ENCODE results near the gene SECISBP2. TPM values are rescaled to one million over a fixed set of nuclear protein-coding genes. Genes with fewer than 3 reads are reported as not detected.
A peak's percentile ranks its signal among the peaks of the same experiment; 100 is the strongest.

The SECISBP2 gene
- total and polyA plus RNA-seq, 2 of the 13 experiments (the other 11 are each of a cell fraction or from before 2014, with no cell fraction given), result 32.4 to 38.0 TPM

- TF ChIP-seq ZNF576 (CRISPR knock-in tag; IDR thresholded peaks at IDR 0.05), result 0 out of 2 replicates have a peak, but pooled peaks have one; percentile 89
- peak; percentile 78 for TF ChIP-seq ZNF781 (CRISPR knock-in tag; IDR thresholded peaks at IDR 0.05; ENCODE audit: borderline replicate concordance, not compliant biosample characterization)
- peak; percentile 69 for TF ChIP-seq TEAD3 (CRISPR knock-in tag; optimal IDR thresholded peaks at IDR 0.05; ENCODE audit: borderline replicate concordance)
- no peak for TF ChIP-seq NFE2L2 (IDR thresholded peaks at IDR 0.05; ENCODE audit: low read length)
- TF ChIP-seq MEF2D (CRISPR knock-in tag; IDR thresholded peaks at IDR 0.05), result peak; percentile 64; the same call in 1 of the 2 replicates
- peak; percentile 78; the same call in 1 of the 2 replicates for TF ChIP-seq ZBTB44 (CRISPR knock-in tag; IDR thresholded peaks at IDR 0.05)
- TF ChIP-seq ATF2 (CRISPR knock-in tag; IDR thresholded peaks at IDR 0.05), result peak; percentile 38; the same call in 1 of the 2 replicates
- TF ChIP-seq POLR2A (IDR thresholded peaks at IDR 0.05; ENCODE audit: insufficient read depth in 1 of 2, low read depth in 2 of 2, low read length in 2 of 2), result peak; percentile 77 to 94
- no peak for TF ChIP-seq ZNF20 (CRISPR knock-in tag; IDR thresholded peaks at IDR 0.05)
- TF ChIP-seq ZNF672 (CRISPR knock-in tag; IDR thresholded peaks at IDR 0.05), result peak; percentile 82; the same call in 1 of the 2 replicates
- TF ChIP-seq NR2F2 (IDR thresholded peaks at IDR 0.05; ENCODE audit: borderline replicate concordance, low read depth), result no peak
- peak; percentile 92 for TF ChIP-seq GFI1 (CRISPR knock-in tag; IDR thresholded peaks at IDR 0.05; ENCODE audit: borderline replicate concordance)
- peak; percentile 99 for TF ChIP-seq YEATS4 (CRISPR knock-in tag; IDR thresholded peaks at IDR 0.05; ENCODE audit: borderline replicate concordance)
- TF ChIP-seq HNRNPH1 (optimal IDR thresholded peaks at IDR 0.05; ENCODE audit: low read depth, low read length), result no peak
- 0 out of 2 replicates have a peak, but pooled peaks have one; percentile 17 for TF ChIP-seq MLXIP (CRISPR knock-in tag; IDR thresholded peaks at IDR 0.05; ENCODE audit: borderline replicate concordance)
- peak; percentile 94 for TF ChIP-seq MTERF4 (CRISPR knock-in tag; IDR thresholded peaks at IDR 0.05)
- peak in 1 of 2 experiments; percentile 31; a peak in 2 of 4 replicates for TF ChIP-seq EP300 (IDR thresholded peaks at IDR 0.05; ENCODE audit: low read depth in 2 of 2, low read length in 2 of 2)
- TF ChIP-seq EP300 (CRISPR knock-in tag; IDR thresholded peaks at IDR 0.05; ENCODE audit: borderline replicate concordance), result peak; percentile 59; the same call in 1 of the 2 replicates
- TF ChIP-seq SETDB1 (CRISPR knock-in tag; IDR thresholded peaks at IDR 0.05; ENCODE audit: borderline replicate concordance), result no peak
- no peak for TF ChIP-seq ZNF260 (CRISPR knock-in tag; IDR thresholded peaks at IDR 0.05; ENCODE audit: borderline replicate concordance, low read depth)
- TF ChIP-seq NBN (conservative IDR thresholded peaks at IDR 0.05), result no peak
- TF ChIP-seq ZBTB20 (CRISPR knock-in tag; IDR thresholded peaks at IDR 0.05; ENCODE audit: borderline replicate concordance, low read depth), result peak; percentile 85
Observed at GRCh38 chr9:89318123-89319014, at the start of gene SECISBP2 (continued).
